Measurements from ENCODE around the gene ARHGEF12. TPM values are rescaled to one million over a fixed set of nuclear protein-coding genes. Genes with fewer than 3 reads are reported as not detected.

Gene ARHGEF12
- total RNA-seq, 2 donors from 2014 or later = 77.6 to 101 TPM

DNA sequence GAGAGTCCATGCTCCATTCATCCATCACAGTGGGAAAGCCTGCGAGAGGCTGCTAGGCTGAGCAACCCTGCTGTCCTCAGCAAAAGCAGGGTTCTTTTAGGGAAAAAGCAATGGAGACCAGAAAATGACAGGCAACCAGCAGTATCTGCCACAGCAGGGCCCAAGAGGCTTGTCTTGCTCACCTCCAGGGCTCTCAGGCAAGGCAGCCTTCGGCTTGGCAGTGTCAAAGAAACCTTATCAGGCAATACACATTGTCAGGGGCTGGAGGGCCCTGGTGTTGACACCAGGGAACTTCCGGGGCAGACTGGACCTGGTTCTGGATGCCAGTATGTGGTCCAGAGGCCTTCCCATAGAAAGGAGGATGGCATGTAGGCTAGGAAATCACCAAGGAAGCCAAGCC lies 21.4 kb upstream of the ARHGEF12 start:
- DNase-seq (ENCODE audit: low spot score) = no peak
- intact Hi-C loops (cut with DNase I) = loop anchor here in 1 of 2 donors (5.0 kb wide), 1 partner anchor 1792 kb away; no protein-coding TSS in a partner anchor

DNA sequence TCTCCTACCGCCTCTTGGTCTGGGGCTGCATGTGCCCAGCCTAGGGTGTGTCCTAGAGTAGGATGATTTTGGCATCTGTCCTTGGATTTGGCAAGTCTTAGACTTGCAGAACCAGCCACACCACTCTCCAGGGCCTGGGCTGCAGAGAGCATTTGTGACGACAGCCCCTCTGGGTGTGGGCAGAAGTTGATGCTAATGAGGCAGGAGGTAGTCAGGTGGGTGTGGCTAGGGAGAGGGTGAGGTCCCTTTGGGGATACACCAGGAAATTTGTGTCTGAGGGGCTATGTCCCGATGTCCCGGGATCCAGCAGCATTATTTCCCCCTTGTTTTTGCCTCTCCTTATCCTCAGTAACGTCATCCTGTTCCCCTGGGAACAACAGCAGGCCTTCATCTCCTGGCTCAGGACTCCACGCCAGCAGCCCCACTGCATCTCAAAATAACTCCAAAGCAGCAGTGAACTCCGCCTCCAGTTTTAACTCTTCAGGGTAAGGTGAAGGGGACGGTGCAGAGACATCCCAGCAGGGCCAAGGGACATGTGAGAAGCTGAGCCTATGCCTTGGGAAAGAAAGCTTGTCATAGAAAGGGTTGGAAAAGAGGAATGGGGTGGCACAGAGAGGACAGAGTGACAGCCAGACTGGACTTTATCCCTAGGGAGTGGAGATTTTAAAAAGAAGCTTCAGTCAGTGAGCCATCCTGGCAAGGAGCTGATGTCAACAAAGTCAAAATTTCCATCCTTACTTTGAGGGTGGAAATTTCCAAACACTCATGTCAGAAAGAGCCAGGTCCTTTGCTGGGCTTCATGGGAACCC lies 19.1 kb upstream of the ARHGEF12 start:
- no peak for DNase-seq (ENCODE audit: low spot score)
- intact Hi-C loops (cut with DNase I) = no loop called here

- DNase-seq (ENCODE audit: low spot score) = no peak
- intact Hi-C loops (cut with DNase I) = no loop called here
Observed at GRCh38 chr11:120317689-120318480, 18.3 kb upstream of the ARHGEF12 start.

DNA sequence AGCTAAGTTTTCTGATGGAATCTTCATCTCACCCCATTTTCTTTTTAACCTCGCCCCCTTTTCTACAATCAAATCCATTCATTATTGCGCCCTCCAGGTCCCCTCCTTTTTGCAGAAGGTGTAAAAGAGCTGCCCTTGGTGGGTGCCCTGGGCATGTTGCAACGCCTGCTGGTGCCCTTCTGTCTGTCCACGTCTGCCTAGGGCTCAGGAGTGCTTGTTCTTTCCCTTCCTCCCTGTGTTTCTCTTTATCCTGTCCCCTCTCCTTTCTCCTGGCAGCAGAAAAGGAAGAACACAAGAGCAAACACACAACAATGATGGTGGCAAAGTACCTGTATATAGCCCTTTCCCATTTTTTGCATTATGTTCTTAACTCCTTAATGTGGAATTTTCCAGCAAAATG lies 17.3 kb upstream of the ARHGEF12 start:
- intact Hi-C loops (cut with DNase I) = no loop called here
- DNase-seq (ENCODE audit: low spot score) = no peak

GRCh38 chr11:120324932-120325810 lies 11.0 kb upstream of the ARHGEF12 start, which contains the start of gene TLCD5:
TLCD5 (plus strand) TSS chr11:120325299; CDS start chr11:120327442, 2,143 bp downstream.
- peak; percentile 89 for DNase-seq (ENCODE audit: low spot score)
- intact Hi-C loops (cut with DNase I) = no loop called here

- intact Hi-C loops (cut with DNase I) = no loop called here
- DNase-seq (ENCODE audit: low spot score) = no peak
Observed at GRCh38 chr11:120326228-120326627, 10.0 kb upstream of the ARHGEF12 start.

DNA sequence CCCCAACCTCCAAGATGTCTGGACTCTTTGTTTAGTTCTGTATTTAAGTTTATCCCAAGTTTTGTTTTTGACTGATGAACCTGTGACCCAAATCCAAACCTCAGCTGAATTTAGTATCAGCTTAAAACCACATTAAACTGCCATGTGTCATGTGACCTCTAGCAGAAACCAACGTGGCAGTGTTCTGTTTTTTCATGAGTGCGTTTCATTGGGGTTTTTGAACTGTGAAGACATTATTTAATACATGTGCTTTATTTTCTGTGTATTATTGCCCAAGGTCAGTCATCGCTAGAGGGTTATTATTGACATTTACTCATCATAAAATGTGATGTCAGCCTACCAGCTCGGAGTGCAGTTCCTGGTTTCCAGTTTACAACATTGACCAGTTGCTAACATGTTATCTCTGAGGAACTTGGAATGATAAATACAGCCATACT lies 9.3 kb upstream of the ARHGEF12 start:
- DNase-seq (ENCODE audit: low spot score) = no peak
- intact Hi-C loops (cut with DNase I) = no loop called here

GRCh38 chr11:120327311-120327710 lies 8.9 kb upstream of the ARHGEF12 start:
- intact Hi-C loops (cut with DNase I) = no loop called here
- DNase-seq (ENCODE audit: low spot score) = no peak

- DNase-seq (ENCODE audit: low spot score) = no peak
- intact Hi-C loops (cut with DNase I) = no loop called here
Observed at GRCh38 chr11:120329556-120329955, 6.7 kb upstream of the ARHGEF12 start.

GRCh38 chr11:120330045-120330444 lies 6.2 kb upstream of the ARHGEF12 start:
- intact Hi-C loops (cut with DNase I) = no loop called here
- no peak for DNase-seq (ENCODE audit: low spot score)

- intact Hi-C loops (cut with DNase I) = no loop called here
- DNase-seq (ENCODE audit: low spot score) = no peak
Observed at GRCh38 chr11:120331301-120331996, 4.8 kb upstream of the ARHGEF12 start.

DNA sequence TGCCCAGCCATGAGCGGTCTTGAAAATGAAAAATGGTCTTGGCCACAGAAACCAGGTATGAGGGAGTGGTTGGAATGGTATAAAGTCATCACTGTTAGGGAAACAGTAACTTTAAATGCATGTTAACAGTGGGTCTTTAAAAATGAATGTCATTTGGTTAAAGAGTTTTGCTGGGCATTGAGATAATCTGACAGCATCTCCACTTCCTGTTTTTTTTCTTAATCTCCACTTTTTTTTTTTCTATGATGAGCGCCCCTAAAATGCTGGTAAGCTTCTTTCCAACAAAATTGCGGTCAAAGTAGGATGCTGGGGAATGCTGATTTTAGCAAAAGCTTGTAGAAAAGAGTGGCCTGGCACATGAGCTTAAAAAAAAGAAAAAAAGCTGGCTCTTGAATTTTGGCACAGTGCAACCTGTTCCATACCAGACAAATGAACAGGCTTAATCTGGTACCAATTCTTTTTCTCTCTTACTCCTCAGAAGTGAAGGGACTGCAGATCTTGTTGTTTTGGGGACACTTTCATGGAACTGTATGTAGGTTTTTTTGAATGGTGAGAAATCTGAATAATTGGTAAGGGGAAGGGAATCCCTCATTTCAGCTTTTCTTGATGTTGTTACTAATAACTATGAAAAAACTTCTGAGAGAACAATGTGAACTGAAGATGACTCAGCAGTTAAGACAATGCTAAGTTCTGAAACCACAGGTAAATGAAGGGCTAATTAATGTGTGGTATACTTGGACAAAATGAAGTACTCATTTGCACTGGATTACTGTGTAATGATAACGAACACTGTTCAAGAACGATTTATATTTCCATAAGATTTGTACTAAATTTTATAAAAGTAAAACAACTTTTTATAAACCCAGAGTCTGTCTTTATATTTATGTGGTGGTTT lies 3.1 kb upstream of the ARHGEF12 start:
- intact Hi-C loops (cut with DNase I) = no loop called here
- no peak for DNase-seq (ENCODE audit: low spot score)

GRCh38 chr11:120333801-120334200 lies 2.4 kb upstream of the ARHGEF12 start:
- intact Hi-C loops (cut with DNase I) = no loop called here
- no peak for DNase-seq (ENCODE audit: low spot score)

DNA sequence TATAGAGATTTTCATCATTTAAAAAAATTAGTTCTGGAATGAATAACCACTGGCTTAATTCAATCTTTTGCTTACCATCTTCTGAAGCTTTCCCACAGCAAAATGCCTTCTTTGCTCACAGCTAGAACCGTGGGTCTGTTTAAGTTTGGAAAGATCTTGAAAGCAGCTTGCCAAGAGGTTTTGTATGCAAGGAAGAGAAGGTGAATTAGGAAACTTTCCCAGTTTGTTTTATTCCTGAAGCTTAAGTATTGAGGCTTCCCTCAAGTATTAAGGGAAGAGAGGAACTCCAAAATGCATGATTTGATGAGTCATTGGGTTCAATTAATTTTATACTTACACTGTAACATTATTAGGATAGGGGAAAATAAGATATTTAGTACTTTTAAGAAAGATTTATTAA lies 1.9 kb upstream of the ARHGEF12 start:
- intact Hi-C loops (cut with DNase I) = no loop called here
- DNase-seq (ENCODE audit: low spot score) = no peak

- intact Hi-C loops (cut with DNase I) = loop anchor here in 1 of 2 donors (5.0 kb wide), 1 partner anchor 97 kb away; no protein-coding TSS in a partner anchor
- DNase-seq (ENCODE audit: low spot score) = no peak
Observed at GRCh38 chr11:120334894-120335462, 1.2 kb upstream of the ARHGEF12 start.

GRCh38 chr11:120335556-120335907 lies 681 bp upstream of the ARHGEF12 start:
- intact Hi-C loops (cut with DNase I) = loop anchor here in 1 of 2 donors (5.0 kb wide), 1 partner anchor 97 kb away; no protein-coding TSS in a partner anchor
- DNase-seq (ENCODE audit: low spot score) = no peak

GRCh38 chr11:120336641-120337354 lies 585 bp downstream of the ARHGEF12 start:
- peak; percentile 88 for DNase-seq (ENCODE audit: low spot score)

More at GRCh38 chr11:120336641-120337354, 585 bp downstream of the ARHGEF12 start:
- intact Hi-C loops (cut with DNase I) = loop anchor here in 1 of 2 donors (5.0 kb wide), 1 partner anchor 96 kb away; no protein-coding TSS in a partner anchor
